WTC11 (cell line): ENCODE results near the gene CASTOR2.

Experiments
- ATF2 ChIP-seq: sonication (generic); formaldehyde crosslinking; IDR thresholded peaks from 2 replicates; pipeline ENCODE4 v1.8.1; 2022; ENCODE audit warnings: low read depth, missing genetic modification reagents, borderline replicate concordance
- CREM ChIP-seq: sonication (generic); formaldehyde crosslinking; IDR thresholded peaks from 2 replicates; pipeline ENCODE4 v1.8.1; 2022; ENCODE audit warnings: mild to moderate bottlenecking, missing genetic modification reagents, moderate library complexity
- ESRRA ChIP-seq: sonication (generic); formaldehyde crosslinking; IDR thresholded peaks from 2 replicates; pipeline ENCODE4 v1.8.1; 2022; ENCODE audit warnings: mild to moderate bottlenecking, missing genetic modification reagents, borderline replicate concordance
- HMGA2 ChIP-seq: fragments of 250-450 bp; sonication (Bioruptor Pico); IDR thresholded peaks from 2 replicates; pipeline ENCODE4 v1.4.0; 2021; ENCODE audit warnings: mild to moderate bottlenecking, moderate library complexity
- TF ChIP-seq, protein P1 (sequence below): fragments of 200-600 bp; IDR thresholded peaks from 2 replicates; pipeline ENCODE4 v1.8.0; 2022; ENCODE audit warnings: antibody characterized with exemption

DNA sequence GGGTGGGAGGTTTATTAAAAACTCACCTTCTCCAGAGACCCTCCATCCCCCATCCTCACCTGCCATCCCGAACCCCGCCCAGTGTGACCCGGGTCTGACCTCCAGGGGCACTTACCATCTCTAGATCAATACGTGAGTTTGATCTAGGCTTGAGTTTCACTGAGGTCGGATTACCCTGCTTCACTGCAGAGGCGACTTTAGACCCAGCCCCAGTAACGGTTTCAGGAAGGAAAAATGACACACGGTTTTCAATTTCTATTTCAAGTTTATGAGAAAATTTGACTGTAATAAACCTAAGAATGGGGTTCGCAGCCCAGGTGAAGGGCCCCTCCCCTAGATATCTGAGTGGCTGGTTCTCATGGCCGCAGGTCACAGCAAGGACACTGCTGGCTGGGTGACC lies 76.0 kb downstream of the CASTOR2 start:
- no peak for TF ChIP-seq CREM (CRISPR knock-in tag)
- no peak for TF ChIP-seq ATF2 (CRISPR knock-in tag)
- no peak for TF ChIP-seq ESRRA (CRISPR knock-in tag)
- TF ChIP-seq, protein P1, sequence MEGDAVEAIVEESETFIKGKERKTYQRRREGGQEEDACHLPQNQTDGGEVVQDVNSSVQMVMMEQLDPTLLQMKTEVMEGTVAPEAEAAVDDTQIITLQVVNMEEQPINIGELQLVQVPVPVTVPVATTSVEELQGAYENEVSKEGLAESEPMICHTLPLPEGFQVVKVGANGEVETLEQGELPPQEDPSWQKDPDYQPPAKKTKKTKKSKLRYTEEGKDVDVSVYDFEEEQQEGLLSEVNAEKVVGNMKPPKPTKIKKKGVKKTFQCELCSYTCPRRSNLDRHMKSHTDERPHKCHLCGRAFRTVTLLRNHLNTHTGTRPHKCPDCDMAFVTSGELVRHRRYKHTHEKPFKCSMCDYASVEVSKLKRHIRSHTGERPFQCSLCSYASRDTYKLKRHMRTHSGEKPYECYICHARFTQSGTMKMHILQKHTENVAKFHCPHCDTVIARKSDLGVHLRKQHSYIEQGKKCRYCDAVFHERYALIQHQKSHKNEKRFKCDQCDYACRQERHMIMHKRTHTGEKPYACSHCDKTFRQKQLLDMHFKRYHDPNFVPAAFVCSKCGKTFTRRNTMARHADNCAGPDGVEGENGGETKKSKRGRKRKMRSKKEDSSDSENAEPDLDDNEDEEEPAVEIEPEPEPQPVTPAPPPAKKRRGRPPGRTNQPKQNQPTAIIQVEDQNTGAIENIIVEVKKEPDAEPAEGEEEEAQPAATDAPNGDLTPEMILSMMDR, result no peak
- TF ChIP-seq HMGA2 (CRISPR knock-in tag), result no peak
